ENCODE measurements around the gene METTL4. TPM values are rescaled to one million over a fixed set of nuclear protein-coding genes. Genes with fewer than 3 reads are reported as not detected.

The METTL4 gene
- total and polyA plus RNA-seq, 9 donors = 4.8 to 16.0 (median 8.5) TPM

- no peaks in the 10 kb centered on the region for H3K36me3 ChIP-seq
- intact Hi-C loops (cut with DNase I) = no loop called here
- H3K9me3 ChIP-seq = no peaks in the 10 kb centered on the region
- WGBS, 3 donors = 92 to 98% (median 97%) methylated on average over 5 of the region's 5 CpGs
- no peak for DNase-seq
- no peaks in the 10 kb centered on the region for H3K27me3 ChIP-seq
- no peak overlapping the region for H3K27ac ChIP-seq
- no peaks in the 10 kb centered on the region for H3K4me1 ChIP-seq (ENCODE audit: insufficient read depth)
- TF ChIP-seq EP300 (IDR thresholded peaks at IDR 0.05) = no peak
- H3K4me3 ChIP-seq = no peak overlapping the region
Observed at GRCh38 chr18:2597639-2598038, 26.3 kb upstream of the METTL4 start.

GRCh38 chr18:2590303-2590702 is 19.0 kb upstream of the METTL4 start:
- no peaks in the 10 kb centered on the region for H3K27me3 ChIP-seq
- no peaks in the 10 kb centered on the region for H3K9me3 ChIP-seq
- no peak for DNase-seq
- peak overlapping the region; percentile 24 for H3K4me3 ChIP-seq
- H3K36me3 ChIP-seq = no peaks in the 10 kb centered on the region
- TF ChIP-seq EP300 (IDR thresholded peaks at IDR 0.05) (no peak), POLR2A (IDR thresholded peaks at IDR 0.05) (no peak), CTCF (IDR thresholded peaks at IDR 0.05) (no peak)
- H3K27ac ChIP-seq = no peak overlapping the region
- intact Hi-C loops (cut with DNase I) = no loop called here
- no peaks in the 10 kb centered on the region for H3K4me1 ChIP-seq (ENCODE audit: insufficient read depth)
- 75 to 85% (median 81%) methylated on average over 2 of the region's 2 CpGs for WGBS, 3 donors

- Histone ChIP-seq H3K4me3 (peak overlapping the region; percentile 24), H3K4me1 (ENCODE audit: insufficient read depth) (no peaks in the 10 kb centered on the region), H3K36me3 (no peaks in the 10 kb centered on the region), H3K27ac (no peak overlapping the region), H3K9me3 (no peaks in the 10 kb centered on the region), H3K27me3 (no peaks in the 10 kb centered on the region)
- 65 to 88% (median 85%) methylated on average over 3 of the region's 3 CpGs for whole genome bisulfite sequencing, 3 donors
- DNase-seq = no peak
- intact Hi-C loops (cut with DNase I) = no loop called here
- no peak for TF ChIP-seq POLR2A (IDR thresholded peaks at IDR 0.05)
- TF ChIP-seq EP300 (IDR thresholded peaks at IDR 0.05) = no peak
Observed at GRCh38 chr18:2589345-2590068, 18.2 kb upstream of the METTL4 start.

- no peaks in the 10 kb centered on the region for H3K9me3 ChIP-seq
- WGBS, 3 donors = 41 to 64% (median 62%) methylated on average over 5 of the region's 5 CpGs
- H3K36me3 ChIP-seq = no peaks in the 10 kb centered on the region
- no peak overlapping the region for H3K27ac ChIP-seq
- peak overlapping the region; percentile 24 for H3K4me3 ChIP-seq
- H3K4me1 ChIP-seq (ENCODE audit: insufficient read depth) = no peaks in the 10 kb centered on the region
- DNase-seq = no peak
- intact Hi-C loops (cut with DNase I) = no loop called here
- H3K27me3 ChIP-seq = no peaks in the 10 kb centered on the region
- TF ChIP-seq POLR2A (IDR thresholded peaks at IDR 0.05) (no peak), CTCF (IDR thresholded peaks at IDR 0.05) (no peak), EP300 (IDR thresholded peaks at IDR 0.05) (no peak)
Observed at GRCh38 chr18:2588666-2589344, 17.5 kb upstream of the METTL4 start.

GRCh38 chr18:2587788-2588187 is 16.5 kb upstream of the METTL4 start:
- no peaks in the 10 kb centered on the region for H3K9me3 ChIP-seq
- intact Hi-C loops (cut with DNase I) = no loop called here
- no peak for DNase-seq
- H3K4me3 ChIP-seq = no peak overlapping the region
- H3K4me1 ChIP-seq (ENCODE audit: insufficient read depth) = no peaks in the 10 kb centered on the region
- no peaks in the 10 kb centered on the region for H3K36me3 ChIP-seq
- no peaks in the 10 kb centered on the region for H3K27me3 ChIP-seq
- WGBS, 3 donors = 91 to 96% (median 94%) methylated on average over 3 of the region's 3 CpGs
- TF ChIP-seq POLR2A (IDR thresholded peaks at IDR 0.05) = no peak
- no peak for TF ChIP-seq EP300 (IDR thresholded peaks at IDR 0.05)
- no peak for TF ChIP-seq CTCF (IDR thresholded peaks at IDR 0.05)
- H3K27ac ChIP-seq = no peak overlapping the region
